GM19452 (cell line): ENCODE measurements around the gene ACTL6B.

Experiments
- ATAC-seq: cut with Tn5 transposase; IDR thresholded peaks from one replicate; pipeline ENCODE4 v1.9.1; 2021; ENCODE audit not compliant: unreplicated experiment

Gene ACTL6B

DNA sequence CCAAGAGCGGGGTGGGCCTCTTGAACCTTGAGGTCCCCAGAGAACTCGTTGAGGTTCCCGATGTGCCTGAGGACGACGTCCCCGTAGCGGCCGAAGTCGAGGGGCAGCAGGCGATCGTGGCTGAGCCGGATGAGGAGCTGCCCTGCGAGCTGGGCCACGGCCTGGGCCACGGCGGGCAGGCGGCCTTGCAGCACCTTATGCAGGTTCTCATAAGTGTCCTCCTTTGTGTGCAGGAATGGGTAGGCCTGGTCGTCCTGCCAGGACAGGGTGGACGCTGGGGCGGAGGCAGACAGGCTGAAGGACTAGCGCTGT is 29.1 kb downstream of the ACTL6B start:
- ATAC-seq: no peak

DNA sequence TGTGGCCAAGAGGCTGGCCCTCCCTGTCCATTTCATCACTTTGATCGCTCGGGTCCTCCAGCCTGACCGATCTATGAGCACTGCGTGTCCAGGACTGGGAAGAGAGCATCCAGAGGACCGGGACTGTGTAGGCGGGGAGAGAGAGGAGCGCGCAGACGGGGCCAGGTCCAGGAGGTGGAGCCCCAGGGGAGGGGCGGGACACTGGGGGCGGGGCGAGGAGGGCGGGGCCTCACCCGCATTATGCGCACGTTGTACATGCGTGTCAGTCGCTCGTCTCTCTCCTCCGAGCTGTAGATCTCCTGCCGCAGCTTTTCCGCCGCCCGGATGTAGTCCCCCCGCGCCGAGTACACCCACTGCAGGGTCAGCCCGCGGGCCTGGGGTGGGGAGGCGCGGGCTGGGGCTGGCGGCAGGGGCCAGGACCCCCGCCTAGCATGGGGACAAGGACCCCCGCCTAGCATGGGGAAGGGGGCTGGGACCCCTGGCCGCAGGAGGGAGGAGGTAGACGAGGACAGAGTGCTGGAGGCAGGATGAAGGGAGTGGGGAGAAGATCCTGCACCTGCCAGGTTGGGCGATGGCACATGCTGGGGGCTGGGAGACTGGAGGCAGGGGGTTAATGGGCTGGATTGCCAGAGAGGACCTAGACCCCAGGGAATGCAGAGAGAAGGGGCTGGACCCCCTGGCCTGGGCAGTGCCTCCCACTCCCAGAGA is 29.6 kb downstream of the ACTL6B start:
- ATAC-seq: peak; percentile 67

DNA sequence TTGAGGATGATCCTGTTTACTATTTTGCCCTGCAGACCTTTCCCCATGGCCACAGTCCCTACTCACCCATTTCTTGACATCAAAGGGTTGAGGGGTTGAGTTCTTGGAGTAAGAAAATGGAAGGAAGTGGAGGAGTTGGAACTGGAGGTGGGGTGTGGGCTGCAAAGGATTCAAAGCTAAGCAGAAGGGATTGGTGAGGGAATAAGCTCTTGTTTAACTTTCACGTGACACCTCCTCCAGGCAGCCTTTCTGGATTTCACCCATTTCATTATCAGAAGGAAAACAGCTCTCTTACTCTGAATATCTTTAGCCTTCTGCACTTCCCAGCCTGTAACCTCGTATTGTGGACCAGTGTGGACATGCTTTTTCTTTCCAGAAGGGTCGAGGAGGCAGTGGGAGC is 30.2 kb downstream of the ACTL6B start:
- no peak for ATAC-seq

DNA sequence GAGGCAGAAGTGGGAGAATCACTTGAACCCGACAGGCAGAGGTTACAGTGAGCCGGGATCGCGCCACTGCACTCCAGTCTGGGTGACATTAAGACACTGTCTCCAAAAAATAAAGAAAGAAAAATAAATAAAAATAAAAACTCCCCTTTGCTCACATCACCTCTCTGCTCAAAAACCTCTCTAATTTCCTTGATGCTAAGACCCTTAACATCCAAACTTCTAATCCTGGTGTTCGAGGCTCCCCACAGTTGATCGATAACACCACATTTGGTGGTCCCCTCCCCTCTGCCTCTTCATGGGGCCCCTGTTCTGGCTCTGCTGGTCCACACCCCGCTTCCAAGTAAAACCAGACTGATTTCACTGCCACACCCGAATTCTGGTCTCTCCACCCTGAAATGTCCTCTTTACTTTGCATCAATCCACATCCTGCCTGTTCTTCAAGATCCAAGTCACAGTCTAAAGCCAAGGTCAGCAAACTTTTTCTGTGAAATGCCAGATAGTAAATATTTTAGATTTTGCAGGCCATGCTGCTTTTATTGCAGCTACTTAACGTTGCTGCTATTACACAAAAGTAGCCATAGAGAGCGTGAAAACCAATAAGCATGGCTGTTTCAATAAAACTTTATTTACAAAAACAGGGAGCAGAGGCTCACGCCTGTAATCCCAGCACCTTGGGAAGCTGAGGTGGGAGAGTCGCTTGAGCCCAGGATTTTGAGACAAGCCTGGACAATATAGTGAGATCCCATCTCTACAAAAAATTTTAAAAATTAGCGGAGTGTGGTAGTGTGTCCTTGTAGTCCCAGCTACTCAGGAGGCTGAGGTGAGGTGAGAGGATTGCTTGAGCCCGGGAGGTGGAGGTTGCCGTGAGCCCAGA is 32.1 kb downstream of the ACTL6B start:
- ATAC-seq: no peak

DNA sequence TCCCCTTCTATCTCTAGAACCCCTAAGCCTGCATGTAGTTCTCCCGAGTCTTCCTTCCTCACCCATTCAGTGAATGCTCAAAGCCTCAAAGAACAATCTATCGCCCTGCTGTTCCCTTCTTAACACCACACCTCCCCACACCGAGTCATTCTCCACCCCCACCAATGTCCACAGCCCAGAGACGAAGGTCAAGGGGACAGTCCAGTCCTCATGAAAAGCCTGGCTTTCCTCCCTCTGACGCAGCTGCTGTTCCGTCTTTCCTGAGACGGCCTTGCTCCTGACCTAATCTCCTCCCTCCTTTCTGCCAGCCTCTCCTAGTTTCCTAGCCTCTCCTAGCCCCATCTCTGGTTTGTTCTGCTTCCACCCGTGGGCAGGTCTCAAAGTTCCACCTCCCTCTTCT is 34.7 kb downstream of the ACTL6B start:
- ATAC-seq: no peak

GRCh38 chr7:100620804-100621203 is 35.4 kb downstream of the ACTL6B start:
- no peak for ATAC-seq

GRCh38 chr7:100620239-100620638 is 36.0 kb downstream of the ACTL6B start:
- ATAC-seq: no peak

DNA sequence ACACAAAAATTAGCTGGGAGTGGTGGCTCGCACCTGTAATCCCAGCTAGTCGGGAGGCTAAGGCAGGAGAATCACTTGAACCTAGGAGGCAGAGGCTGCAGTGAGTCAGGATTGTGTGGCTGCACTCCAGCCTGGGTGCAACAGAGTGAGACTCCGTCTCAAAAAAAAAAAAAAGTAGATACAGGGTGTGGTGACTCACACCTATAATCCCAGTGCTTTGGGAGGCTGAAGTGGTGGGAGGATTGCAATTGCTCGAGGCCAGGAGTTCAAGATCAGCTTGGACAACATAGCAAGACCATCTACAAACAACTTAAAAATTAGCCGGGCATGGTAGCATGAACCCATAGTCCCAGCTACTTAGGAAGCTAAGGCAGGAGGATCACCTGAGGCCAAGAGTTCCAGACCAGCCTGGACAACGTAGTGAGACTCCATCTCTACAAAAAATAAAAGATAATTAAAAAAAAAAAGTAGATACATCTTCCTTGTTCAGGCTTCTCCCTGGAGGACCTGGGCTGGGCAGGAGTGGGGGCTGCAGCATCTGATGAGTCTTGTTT is 41.9 kb downstream of the ACTL6B start:
- ATAC-seq: no peak

GRCh38 chr7:100613412-100614175 is 42.7 kb downstream of the ACTL6B start:
- ATAC-seq: no peak

DNA sequence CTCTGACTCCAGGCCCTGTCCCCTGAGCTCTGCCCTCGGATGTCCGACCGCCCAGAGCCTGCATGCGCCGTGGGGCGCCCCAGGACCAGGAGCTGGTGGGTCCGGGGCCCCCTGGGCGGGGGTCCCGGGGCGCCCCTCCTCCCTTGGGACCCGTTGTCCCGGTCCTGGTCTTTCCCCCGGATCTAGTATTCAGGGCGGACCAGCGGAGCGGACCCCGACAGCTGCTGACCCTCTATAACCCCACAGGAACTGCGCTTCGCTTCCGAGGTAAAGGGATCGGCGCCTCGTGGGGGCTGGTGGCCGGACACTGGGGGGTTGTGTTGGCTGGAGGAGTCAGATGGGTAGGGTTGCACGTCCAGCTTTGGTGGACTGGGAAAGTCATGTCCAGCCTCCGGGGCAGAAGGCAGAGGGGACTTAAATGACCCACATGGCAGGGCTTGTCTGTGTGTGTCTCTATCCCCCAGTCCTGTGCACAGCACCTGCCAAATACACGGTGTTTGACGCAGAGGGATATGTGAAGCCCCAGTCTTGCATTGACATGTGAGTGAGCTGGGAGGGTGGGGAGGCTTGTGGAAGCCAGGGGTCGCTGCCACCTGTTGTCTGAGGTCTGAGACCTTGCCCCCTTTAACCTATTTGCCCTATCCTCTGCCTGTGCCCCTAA is 43.4 kb downstream of the ACTL6B start:
- no peak for ATAC-seq

- peak; percentile 89 for ATAC-seq
These were observed 44.1 kb downstream of the ACTL6B start, which contains the start of gene MOSPD3 for GRCh38 chr7:100611983-100612729. Gene MOSPD3, plus strand, starts transcription at chr7:100612540. Its CDS starts 252 bp downstream, at chr7:100612792.

DNA sequence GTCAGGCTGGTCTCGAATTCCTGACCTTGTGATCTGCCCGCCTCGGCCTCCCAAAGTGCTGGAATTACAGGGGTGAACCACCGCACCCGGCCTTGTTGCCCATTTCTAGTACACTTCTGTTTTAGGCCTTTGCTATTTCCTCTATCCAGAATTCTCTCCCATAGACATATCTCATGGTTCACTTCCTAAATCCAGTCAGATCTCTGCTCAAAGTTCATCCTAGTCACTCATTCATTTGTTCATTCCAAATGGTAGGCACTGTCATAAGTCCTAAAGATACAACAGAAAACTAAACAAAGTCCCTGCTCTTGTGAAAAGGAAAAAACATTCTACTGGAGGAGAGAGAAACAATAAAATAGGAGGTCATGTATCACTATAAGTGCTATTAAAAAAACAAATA is 46.3 kb downstream of the ACTL6B start:
- ATAC-seq: no peak

DNA sequence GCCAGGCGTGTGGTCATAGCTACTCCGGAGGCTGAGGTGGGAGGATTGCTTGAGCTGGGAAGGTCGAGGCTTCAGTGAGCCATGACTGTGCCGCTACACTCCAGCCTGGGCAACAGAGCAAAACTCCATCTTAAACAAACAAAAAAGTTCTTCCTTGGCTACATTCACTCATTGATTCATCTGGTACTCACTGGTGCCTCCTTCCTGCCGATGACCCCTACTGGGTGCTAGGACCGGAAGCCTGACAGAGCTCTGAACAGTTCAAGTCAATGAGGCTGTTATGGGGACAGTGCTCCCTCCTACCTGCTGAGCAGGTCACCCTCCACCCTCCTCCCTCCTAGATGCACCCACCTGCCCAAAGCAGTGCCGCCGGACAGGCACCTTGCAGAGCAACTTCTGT is 49.1 kb downstream of the ACTL6B start:
- no peak for ATAC-seq

GRCh38 chr7:100606313-100606712 is 49.9 kb downstream of the ACTL6B start:
- ATAC-seq: no peak

DNA sequence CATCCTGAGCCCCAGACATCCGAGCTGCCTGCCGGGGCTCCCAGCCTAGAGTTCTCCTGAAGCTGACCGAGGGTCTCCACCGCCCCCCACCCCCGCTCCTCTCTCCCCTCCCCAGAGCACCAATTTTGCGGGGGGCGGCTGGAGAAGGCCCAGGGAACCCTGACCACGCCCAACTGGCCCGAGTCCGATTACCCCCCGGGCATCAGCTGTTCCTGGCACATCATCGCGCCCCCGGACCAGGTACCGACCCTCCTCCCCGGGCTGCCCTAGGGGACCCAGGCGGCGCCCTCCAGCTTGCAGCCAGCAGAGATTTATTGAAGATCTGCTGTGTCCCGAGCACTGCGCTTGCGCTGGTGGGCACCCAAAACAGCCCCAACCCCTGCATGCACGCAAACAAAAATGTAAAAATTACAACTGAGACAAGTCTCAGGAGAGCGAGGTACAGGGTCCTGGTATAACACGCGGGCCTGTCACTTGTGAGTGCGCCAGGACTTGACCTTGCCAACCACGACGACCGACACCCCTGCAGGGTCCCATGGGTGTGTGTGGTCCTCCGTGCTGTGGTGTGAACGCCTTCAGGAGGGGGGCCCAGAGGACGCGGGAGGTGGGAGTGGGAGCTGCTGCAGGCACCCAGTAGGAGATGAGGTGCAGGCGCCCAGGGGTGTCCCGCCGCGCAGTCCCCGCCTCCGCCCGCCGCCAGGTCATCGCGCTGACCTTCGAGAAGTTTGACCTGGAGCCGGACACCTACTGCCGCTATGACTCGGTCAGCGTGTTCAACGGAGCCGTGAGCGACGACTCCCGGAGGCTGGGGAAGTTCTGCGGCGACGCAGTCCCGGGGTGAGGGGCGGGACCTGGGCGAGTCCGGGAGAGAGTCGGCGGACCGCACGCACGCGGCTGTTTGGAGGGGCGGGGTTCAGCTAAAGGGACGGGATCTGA is 51.0 kb downstream of the ACTL6B start:
- no peak for ATAC-seq

DNA sequence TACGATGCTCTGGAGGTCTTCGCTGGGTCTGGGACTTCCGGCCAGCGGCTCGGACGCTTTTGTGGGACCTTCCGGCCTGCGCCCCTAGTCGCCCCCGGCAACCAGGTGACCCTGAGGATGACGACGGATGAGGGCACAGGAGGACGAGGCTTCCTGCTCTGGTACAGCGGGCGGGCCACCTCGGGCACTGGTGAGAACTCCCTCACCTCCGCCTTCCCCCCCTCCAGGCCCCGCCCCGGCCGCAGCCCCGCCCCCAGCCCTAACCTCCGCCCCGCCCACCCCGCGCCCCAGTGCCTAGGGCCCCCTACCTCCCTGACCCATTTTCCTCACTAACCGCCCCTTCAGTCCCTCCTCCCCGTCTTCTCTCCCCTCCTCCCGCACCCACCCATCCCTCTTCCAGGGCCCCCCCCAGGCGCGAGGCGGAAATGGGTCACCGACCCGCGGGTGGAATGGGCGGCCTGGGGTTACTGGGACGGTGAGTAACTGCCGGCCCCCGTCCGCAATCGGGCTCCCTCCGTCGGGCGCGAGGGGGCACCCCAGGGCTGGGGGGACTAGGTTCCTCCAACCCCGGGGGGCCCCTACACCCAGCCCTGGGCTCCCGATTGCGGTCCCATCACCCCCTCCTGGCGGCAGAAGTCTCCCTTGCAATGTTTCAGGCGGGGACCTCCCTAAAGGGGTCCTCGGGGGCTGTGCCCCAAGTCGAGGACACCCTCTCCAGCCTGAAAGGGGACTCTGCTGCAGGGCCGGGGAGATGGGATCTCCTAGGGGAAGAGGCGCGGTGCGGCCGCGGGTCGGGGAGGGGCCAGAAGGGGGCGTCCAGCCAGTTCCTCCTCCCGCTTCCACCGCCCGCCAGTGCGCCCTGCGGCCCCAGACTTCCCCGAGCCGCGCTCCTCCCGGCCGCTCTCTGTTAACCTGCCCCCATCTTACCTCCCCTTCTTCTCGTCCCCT is 51.9 kb downstream of the ACTL6B start:
- no peak for ATAC-seq

- no peak for ATAC-seq
These were observed 52.6 kb downstream of the ACTL6B start for GRCh38 chr7:100603726-100604027.
